Loucy (cell line): ENCODE data around the gene DMC1.
A peak's percentile ranks its signal among the peaks of the same experiment; 100 is the strongest.

Experiments
- H2AFZ ChIP-seq: fragments of 200-600 bp; sonication (generic); 2 replicates; pipeline ENCODE4 v1.6.0; 2016; ENCODE audit warnings: antibody characterized with exemption, mild to moderate bottlenecking, low read length, moderate library complexity
- H3F3A ChIP-seq: fragments of 200-600 bp; 2 replicates; pipeline ENCODE4 v1.6.0; 2016; ENCODE audit warnings: antibody characterized with exemption, low read depth, mild to moderate bottlenecking
- H3K27me3 ChIP-seq: fragments of 200-600 bp; sonication (generic); 2 replicates; pipeline ENCODE4 v1.6.1; 2014; ENCODE audit warnings: low read length, mild to moderate bottlenecking; ENCODE audit not compliant: insufficient read depth, poor library complexity, severe bottlenecking
- H3K36me3 ChIP-seq: fragments of 200-600 bp; sonication (generic); 2 replicates; pipeline ENCODE4 v1.6.1; 2016; ENCODE audit warnings: low read length; ENCODE audit not compliant: insufficient read depth
- H3K4me1 ChIP-seq: fragments of 200-600 bp; sonication (generic); 2 replicates; pipeline ENCODE4 v1.5.1; 2014; ENCODE audit warnings: low read length, mild to moderate bottlenecking; ENCODE audit not compliant: insufficient read depth, poor library complexity, severe bottlenecking
- H3K4me2 ChIP-seq: fragments of 200-600 bp; sonication (generic); 2 replicates; pipeline ENCODE4 v1.6.0; 2014; ENCODE audit warnings: antibody characterized with exemption, low read length, low read depth, mild to moderate bottlenecking; ENCODE audit not compliant: poor library complexity, severe bottlenecking
- H3K4me3 ChIP-seq: fragments of 200-600 bp; sonication (generic); 2 replicates; pipeline ENCODE4 v1.5.1; 2014; ENCODE audit warnings: low read length, mild to moderate bottlenecking, mixed read lengths; ENCODE audit not compliant: poor library complexity, severe bottlenecking
- H3K79me2 ChIP-seq: fragments of 200-600 bp; sonication (generic); 2 replicates; pipeline ENCODE4 v1.6.1; 2014; ENCODE audit warnings: low read length; ENCODE audit not compliant: insufficient read depth
- H3K9ac ChIP-seq: fragments of 200-600 bp; sonication (generic); 2 replicates; pipeline ENCODE4 v1.6.0; 2014; ENCODE audit warnings: mild to moderate bottlenecking, low read depth, low read length, moderate library complexity; ENCODE audit not compliant: poor library complexity, severe bottlenecking
- H3K9me2 ChIP-seq: fragments of 200-600 bp; sonication (generic); replicated peaks from 2 replicates; pipeline ENCODE4 v1.6.1; 2016; ENCODE audit warnings: low read depth, low read length, mixed read lengths
- H3K9me3 ChIP-seq: fragments of 200-600 bp; sonication (generic); 2 replicates; pipeline ENCODE4 v1.6.1; 2014; ENCODE audit warnings: mild to moderate bottlenecking, antibody characterized with exemption, low read length, low read depth; ENCODE audit not compliant: insufficient read depth
- H4K20me1 ChIP-seq: fragments of 200-600 bp; sonication (generic); 2 replicates; pipeline ENCODE4 v1.6.0; 2014; ENCODE audit warnings: antibody characterized with exemption, low read length, mild to moderate bottlenecking; ENCODE audit not compliant: insufficient read depth, poor library complexity, severe bottlenecking
- CTCF ChIP-seq: fragments of 200-600 bp; sonication (generic); conservative IDR thresholded peaks from 2 replicates; pipeline ENCODE4 v1.5.1; 2014; ENCODE audit warnings: mild to moderate bottlenecking, antibody characterized with exemption, low read length
- EZH2phosphoT487 ChIP-seq: fragments of 200-600 bp; IDR thresholded peaks from 2 replicates; pipeline ENCODE4 v1.6.1; 2018; ENCODE audit warnings: antibody characterized with exemption, mild to moderate bottlenecking, moderate library complexity, borderline replicate concordance

DMC1 gene

GRCh38 chr22:38501797-38502672 is 67.9 kb downstream of the DMC1 start:
- H3K36me3 ChIP-seq, result peaks cover 42% of the 10 kb centered on the region
- H3K9me3 ChIP-seq, result no peaks in the 10 kb centered on the region
- H3K4me1 ChIP-seq, result peaks cover 59% of the 10 kb centered on the region
- no peak overlapping the region for H2AFZ ChIP-seq
- H3K9ac ChIP-seq, result peak overlapping the region; percentile 91
- H3K4me2 ChIP-seq, result peak overlapping the region; percentile 99
- H3K27me3 ChIP-seq, result no peaks in the 10 kb centered on the region
- TF ChIP-seq EZH2phosphoT487, result no peak
- no peak for TF ChIP-seq CTCF
- peaks cover 95% of the 10 kb centered on the region for H3K79me2 ChIP-seq
- no peaks in the 10 kb centered on the region for H3K9me2 ChIP-seq
- peaks cover 81% of the 10 kb centered on the region for H4K20me1 ChIP-seq
- peak overlapping the region; percentile 91 for H3K4me3 ChIP-seq
- no peaks in the 10 kb centered on the region for H3F3A ChIP-seq

DNA sequence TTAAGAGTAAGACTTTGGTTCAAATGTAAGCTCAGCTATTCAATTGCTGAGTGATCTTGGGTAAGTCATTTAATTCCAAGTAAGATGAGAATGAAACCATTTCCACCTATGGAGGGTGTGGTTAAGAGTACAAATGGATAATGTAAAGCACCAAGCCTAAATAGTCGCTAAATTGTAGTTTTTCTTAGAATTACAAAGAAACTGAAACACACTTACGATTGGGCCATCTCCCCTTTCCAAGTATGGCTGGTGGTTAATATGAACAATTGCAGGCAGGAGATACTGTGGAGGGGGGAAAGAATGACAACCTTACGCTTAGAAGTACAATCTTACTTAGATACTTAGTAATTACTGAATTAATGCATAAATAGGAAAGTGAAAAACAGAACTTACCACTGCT is 72.1 kb downstream of the DMC1 start:
- Histone ChIP-seq H2AFZ (no peak overlapping the region), H3K4me3 (no peak overlapping the region), H3K36me3 (peaks cover 84% of the 10 kb centered on the region), H4K20me1 (peaks cover 95% of the 10 kb centered on the region), H3K4me2 (peak overlapping the region; percentile 64), H3K27me3 (no peaks in the 10 kb centered on the region), H3F3A (no peaks in the 10 kb centered on the region), H3K9me3 (no peaks in the 10 kb centered on the region), H3K79me2 (peaks cover 98% of the 10 kb centered on the region), H3K4me1 (peaks cover 48% of the 10 kb centered on the region), H3K9me2 (no peaks in the 10 kb centered on the region), H3K9ac (no peak overlapping the region)
- TF ChIP-seq CTCF (no peak), EZH2phosphoT487 (no peak)

DNA sequence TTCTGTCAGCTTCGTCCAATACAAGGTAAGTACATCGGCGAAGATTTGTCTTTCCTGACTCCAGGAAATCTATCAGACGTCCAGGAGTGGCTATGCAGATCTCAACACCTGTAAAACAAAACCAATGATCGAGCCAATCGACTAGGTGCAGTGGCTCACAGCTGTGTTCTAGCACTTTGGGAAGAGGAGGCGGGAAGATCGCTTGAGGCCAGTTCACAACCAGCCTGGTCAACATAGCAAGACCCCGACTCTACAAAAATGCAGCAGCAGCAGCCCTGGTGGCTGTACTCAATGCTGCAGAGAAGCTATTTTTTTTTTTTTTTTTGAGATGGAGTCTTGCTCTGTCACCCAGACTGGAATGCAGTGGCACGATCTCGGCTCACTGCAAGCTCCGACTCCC is 75.0 kb downstream of the DMC1 start:
- Histone ChIP-seq H2AFZ (no peak overlapping the region), H3F3A (peaks cover 3% of the 10 kb centered on the region), H3K9ac (no peak overlapping the region), H3K79me2 (peaks cover 75% of the 10 kb centered on the region), H3K4me1 (peaks cover 31% of the 10 kb centered on the region), H3K4me2 (no peak overlapping the region), H3K9me3 (no peaks in the 10 kb centered on the region), H3K4me3 (no peak overlapping the region), H3K36me3 (peaks cover 96% of the 10 kb centered on the region), H3K9me2 (no peaks in the 10 kb centered on the region), H4K20me1 (peaks cover 87% of the 10 kb centered on the region), H3K27me3 (no peaks in the 10 kb centered on the region)
- no peak for TF ChIP-seq CTCF
- TF ChIP-seq EZH2phosphoT487, result no peak
